ENCODE results near the gene CDC14B.

Gene CDC14B

GRCh38 chr9:96493757-96494156, 125.9 kb downstream of the CDC14B start:
- DNase-seq = no peak
- in situ Hi-C loops (cut with MboI; ENCODE audit: low pct_unique_long_range_greater_than_20kb, low sequenced_read_pairs) = no loop called here

GRCh38 chr9:96492993-96493531, 126.6 kb downstream of the CDC14B start:
- in situ Hi-C loops (cut with MboI; ENCODE audit: low pct_unique_long_range_greater_than_20kb, low sequenced_read_pairs) = no loop called here
- no peak for DNase-seq

- no peak for DNase-seq
- in situ Hi-C loops (cut with MboI; ENCODE audit: low pct_unique_long_range_greater_than_20kb, low sequenced_read_pairs) = no loop called here
Observed at GRCh38 chr9:96491880-96492525, 127.6 kb downstream of the CDC14B start.

- in situ Hi-C loops (cut with MboI; ENCODE audit: low pct_unique_long_range_greater_than_20kb, low sequenced_read_pairs) = no loop called here
- DNase-seq = no peak
Observed at GRCh38 chr9:96491079-96491879, 128.4 kb downstream of the CDC14B start.

- in situ Hi-C loops (cut with MboI; ENCODE audit: low pct_unique_long_range_greater_than_20kb, low sequenced_read_pairs) = no loop called here
- no peak for DNase-seq
Observed at GRCh38 chr9:96490534-96491078, 129.0 kb downstream of the CDC14B start.

GRCh38 chr9:96489482-96489979, 130.1 kb downstream of the CDC14B start:
- DNase-seq = no peak
- in situ Hi-C loops (cut with MboI; ENCODE audit: low pct_unique_long_range_greater_than_20kb, low sequenced_read_pairs) = no loop called here

GRCh38 chr9:96487949-96488348, 131.7 kb downstream of the CDC14B start:
- DNase-seq = no peak

GRCh38 chr9:96487029-96487396, 132.6 kb downstream of the CDC14B start:
- no peak for DNase-seq
- in situ Hi-C loops (cut with MboI; ENCODE audit: low pct_unique_long_range_greater_than_20kb, low sequenced_read_pairs) = no loop called here

More at GRCh38 chr9:96487949-96488348, 131.7 kb downstream of the CDC14B start:
- in situ Hi-C loops (cut with MboI; ENCODE audit: low pct_unique_long_range_greater_than_20kb, low sequenced_read_pairs) = no loop called here

GRCh38 chr9:96486386-96487028, 133.1 kb downstream of the CDC14B start:
- in situ Hi-C loops (cut with MboI; ENCODE audit: low pct_unique_long_range_greater_than_20kb, low sequenced_read_pairs) = no loop called here
- DNase-seq = no peak

- no peak for DNase-seq
- in situ Hi-C loops (cut with MboI; ENCODE audit: low pct_unique_long_range_greater_than_20kb, low sequenced_read_pairs) = no loop called here
Observed at GRCh38 chr9:96485280-96485679, 134.4 kb downstream of the CDC14B start.

- DNase-seq = no peak
- in situ Hi-C loops (cut with MboI; ENCODE audit: low pct_unique_long_range_greater_than_20kb, low sequenced_read_pairs) = no loop called here
Observed at GRCh38 chr9:96484521-96484931, 135.1 kb downstream of the CDC14B start.

GRCh38 chr9:96483733-96484390, 135.8 kb downstream of the CDC14B start:
- in situ Hi-C loops (cut with MboI; ENCODE audit: low pct_unique_long_range_greater_than_20kb, low sequenced_read_pairs) = no loop called here
- no peak for DNase-seq

GRCh38 chr9:96483197-96483596, 136.4 kb downstream of the CDC14B start:
- no peak for DNase-seq
- in situ Hi-C loops (cut with MboI; ENCODE audit: low pct_unique_long_range_greater_than_20kb, low sequenced_read_pairs) = no loop called here

GRCh38 chr9:96482476-96482875, 137.2 kb downstream of the CDC14B start:
- no peak for DNase-seq
- in situ Hi-C loops (cut with MboI; ENCODE audit: low pct_unique_long_range_greater_than_20kb, low sequenced_read_pairs) = no loop called here

GRCh38 chr9:96480736-96481135, 138.9 kb downstream of the CDC14B start:
- in situ Hi-C loops (cut with MboI; ENCODE audit: low pct_unique_long_range_greater_than_20kb, low sequenced_read_pairs) = no loop called here
- no peak for DNase-seq

- in situ Hi-C loops (cut with MboI; ENCODE audit: low pct_unique_long_range_greater_than_20kb, low sequenced_read_pairs) = no loop called here
- no peak for DNase-seq
Observed at GRCh38 chr9:96478829-96479371, 140.7 kb downstream of the CDC14B start.

- no peak for DNase-seq
- in situ Hi-C loops (cut with MboI; ENCODE audit: low pct_unique_long_range_greater_than_20kb, low sequenced_read_pairs) = no loop called here
Observed at GRCh38 chr9:96476591-96476990, 143.1 kb downstream of the CDC14B start.

- no peak for DNase-seq
- in situ Hi-C loops (cut with MboI; ENCODE audit: low pct_unique_long_range_greater_than_20kb, low sequenced_read_pairs) = no loop called here
Observed at GRCh38 chr9:96476013-96476412, 143.6 kb downstream of the CDC14B start.

GRCh38 chr9:96467784-96468183, 151.9 kb downstream of the CDC14B start:
- in situ Hi-C loops (cut with MboI; ENCODE audit: low pct_unique_long_range_greater_than_20kb, low sequenced_read_pairs) = no loop called here
- DNase-seq = no peak

Data from KBM-7 (cell line).